Measurements from ENCODE around the gene RGS11.
"Not testable (repeated sequence)": the region's sequence is repeated elsewhere in the genome, so short reads cannot be mapped to it uniquely, and the experiment has no call there.

The RGS11 gene

DNA sequence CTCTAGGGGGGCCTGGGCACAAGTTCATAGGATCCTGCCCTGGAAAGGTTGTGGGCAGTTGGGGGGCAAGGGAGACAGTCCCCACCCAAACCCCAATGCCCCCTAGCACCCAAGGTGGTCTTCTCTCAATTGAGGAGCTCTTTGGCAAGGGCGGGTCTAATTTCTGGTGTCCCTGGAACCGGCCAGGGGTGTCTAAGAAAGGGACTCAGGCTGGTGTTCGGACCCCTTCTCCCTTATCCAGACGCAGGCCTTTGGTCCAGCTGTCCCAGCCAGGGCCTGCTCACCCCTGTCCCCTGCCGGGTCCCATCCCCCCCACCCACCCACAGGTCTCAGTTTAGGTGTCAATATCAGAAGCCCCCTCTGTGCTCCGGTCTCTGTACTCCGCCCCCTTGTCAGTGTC is 3.8 kb upstream of the RGS11 start:
- no peak for DNase-seq

DNA sequence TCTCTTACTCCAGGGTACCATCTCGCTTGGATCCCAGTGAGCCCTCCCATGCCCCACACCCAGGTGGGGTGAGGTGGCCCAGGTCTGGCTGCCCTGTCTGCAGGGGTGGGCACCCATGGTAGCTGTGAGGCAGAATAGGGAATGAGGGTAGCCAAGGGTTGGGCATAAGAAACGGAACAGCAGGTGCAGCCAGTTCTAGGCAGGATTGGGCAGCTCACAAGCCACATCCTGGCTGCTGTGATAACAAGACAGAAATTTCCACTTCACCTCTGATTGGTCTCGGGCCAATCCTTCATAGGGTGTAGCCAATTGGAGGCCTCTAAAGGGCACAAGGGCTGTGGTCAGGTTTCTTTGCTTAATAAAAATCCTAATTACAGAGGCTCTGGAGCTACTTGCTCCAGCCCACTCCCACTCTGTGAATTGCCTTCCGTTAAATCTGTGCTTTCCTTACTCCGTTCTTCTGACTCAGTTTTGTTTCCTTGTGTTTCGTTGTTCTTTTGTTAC is 3.2 kb upstream of the RGS11 start:
- DNase-seq: no peak

DNA sequence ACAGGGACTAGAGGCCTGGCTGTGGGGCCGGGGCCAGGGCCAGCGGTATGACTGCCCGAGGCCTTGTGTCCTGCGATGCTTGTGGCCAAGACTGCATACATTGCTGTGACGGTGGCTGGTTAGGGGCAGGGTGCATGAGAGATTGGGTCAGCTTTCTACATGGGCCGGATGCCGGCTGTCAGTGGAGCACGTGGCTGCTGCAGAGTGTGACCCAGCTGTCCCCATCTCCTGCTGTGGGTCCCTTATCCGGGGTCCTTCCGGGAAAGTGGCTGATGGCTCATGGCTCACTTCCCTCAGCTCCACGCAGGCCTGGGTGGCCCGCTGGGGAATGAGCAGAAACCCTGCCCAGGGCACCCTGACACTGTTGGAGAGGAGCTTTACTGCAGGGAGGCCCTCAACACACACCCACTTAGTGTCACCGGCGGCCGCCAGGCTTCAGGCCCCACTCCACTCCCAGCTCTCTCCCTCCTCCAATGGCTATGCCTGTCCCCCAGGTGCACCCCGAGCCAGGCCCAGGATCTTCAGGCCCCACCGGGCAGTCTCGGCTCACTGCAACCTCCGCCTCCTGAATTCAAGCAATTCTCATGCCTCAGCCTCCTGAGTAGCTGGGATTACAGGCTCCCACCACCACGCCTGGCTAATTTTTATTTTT is 808 bp upstream of the RGS11 start:
- no peak for DNase-seq

DNA sequence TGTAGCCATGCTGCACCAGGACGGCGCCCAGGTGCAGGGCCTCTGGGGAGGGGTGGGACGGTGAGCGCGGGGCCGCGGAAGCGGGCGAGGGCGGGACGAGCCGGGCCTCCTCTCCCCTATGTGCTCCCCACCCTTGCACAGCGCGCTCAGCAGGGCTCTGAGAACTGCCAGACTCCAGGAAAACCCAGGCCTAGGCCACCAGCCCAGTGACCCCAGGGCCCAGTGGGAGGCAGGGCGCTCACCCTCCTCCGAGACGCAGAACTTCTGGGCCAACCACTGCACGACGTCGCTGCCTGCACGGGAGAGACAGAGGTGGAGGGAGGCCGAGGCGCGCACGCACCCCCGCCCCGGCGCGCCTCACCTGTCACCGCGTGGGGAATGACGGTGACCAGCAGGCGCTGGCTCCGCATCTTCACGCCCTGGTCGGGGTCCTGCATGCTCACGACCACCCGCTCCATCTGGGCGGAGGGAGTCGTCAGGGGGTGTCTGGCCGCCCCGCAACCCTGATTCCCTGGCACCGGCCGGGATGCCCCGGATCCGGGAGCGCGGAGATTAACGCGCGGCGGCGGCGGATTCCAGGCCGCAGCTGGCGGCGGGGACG is 603 bp downstream of the RGS11 start:
- DNase-seq: no peak

DNA sequence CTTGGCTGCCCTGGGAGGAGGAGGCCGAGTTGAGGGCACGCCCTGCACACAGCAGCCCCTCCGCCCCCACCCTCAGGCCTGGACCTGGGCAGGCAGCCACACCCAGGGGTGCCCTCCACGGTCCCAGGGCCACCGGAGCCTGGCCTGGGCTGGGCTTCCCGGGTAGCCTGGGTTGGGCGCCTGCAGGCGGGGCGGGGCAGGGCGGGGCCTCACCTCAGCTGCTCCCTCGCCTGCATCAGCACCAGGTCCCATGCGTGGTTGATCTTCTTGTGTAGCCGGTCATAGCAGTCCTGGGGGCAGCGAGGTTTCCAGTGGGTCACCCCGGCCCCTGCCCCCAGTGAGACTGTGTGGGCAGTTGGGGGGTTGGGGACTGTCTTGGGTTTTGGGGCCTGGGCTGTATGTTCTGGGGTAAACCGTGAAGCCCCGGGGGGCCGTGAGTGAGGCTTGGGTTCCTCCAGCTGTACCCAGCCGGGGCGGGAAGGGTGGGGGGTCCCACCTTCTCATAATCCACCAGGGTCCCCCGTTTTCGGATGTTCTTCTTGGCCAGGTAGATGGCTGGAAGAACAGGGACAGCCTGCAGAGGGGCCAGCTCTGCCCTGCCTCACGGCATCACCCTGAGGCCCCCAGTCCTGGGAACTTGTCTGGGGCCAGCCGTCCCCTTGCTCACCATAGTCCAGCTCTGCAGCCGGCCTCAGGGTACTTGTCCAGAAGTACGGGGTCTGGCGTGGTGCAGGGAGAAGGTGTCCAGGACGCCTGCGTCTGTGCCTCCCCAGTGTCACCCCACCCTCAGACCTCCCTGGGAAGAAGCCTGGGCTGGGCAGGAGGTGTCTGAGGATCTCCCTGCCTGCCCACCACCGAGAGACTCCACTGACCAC is 2.0 kb downstream of the RGS11 start:
- no peak for DNase-seq

DNA sequence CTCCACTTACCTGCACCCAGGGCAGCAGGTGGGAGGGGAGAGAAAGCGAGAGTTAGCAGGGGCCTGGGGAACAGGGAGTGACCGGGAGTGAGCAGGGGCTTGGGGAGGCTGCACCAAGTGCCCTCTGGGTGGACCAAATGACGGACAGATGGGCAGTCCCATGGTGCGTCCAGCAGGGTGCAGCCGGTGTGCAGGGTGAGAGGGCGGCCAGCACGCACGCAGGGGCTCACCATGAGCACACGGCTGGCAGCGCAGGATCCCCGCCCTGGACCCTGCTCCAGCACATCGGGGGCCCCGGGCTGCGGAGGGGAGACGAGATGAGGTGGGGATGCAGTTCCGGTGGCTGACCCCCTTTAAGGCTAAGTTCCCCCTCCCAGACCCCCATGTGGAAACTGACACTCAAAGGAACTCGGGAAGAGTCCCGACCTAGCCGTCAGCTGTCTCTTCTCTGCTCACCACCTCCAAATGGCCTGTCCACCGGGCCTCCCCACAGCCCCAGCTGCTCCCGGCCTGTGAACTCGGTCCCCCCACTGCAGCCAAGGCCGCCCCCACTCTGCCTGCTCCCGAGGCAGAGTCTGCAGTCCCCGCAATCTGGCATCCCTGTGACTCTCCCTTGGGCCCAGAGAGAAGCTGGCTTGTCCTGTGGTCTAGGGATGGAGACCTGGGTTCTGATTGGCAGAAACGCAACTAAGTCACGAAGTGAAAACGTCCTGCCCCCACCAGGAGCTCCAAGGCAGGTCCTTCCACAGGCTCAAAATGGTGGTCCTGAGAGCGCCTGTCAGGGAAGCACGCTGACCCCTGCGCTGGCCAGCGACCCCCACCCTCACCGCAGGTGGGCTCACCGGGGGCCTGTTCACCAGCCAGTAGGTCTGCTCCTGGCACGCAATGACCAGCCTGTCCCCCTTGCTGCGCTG is 2.9 kb downstream of the RGS11 start:
- no peak for DNase-seq

DNA sequence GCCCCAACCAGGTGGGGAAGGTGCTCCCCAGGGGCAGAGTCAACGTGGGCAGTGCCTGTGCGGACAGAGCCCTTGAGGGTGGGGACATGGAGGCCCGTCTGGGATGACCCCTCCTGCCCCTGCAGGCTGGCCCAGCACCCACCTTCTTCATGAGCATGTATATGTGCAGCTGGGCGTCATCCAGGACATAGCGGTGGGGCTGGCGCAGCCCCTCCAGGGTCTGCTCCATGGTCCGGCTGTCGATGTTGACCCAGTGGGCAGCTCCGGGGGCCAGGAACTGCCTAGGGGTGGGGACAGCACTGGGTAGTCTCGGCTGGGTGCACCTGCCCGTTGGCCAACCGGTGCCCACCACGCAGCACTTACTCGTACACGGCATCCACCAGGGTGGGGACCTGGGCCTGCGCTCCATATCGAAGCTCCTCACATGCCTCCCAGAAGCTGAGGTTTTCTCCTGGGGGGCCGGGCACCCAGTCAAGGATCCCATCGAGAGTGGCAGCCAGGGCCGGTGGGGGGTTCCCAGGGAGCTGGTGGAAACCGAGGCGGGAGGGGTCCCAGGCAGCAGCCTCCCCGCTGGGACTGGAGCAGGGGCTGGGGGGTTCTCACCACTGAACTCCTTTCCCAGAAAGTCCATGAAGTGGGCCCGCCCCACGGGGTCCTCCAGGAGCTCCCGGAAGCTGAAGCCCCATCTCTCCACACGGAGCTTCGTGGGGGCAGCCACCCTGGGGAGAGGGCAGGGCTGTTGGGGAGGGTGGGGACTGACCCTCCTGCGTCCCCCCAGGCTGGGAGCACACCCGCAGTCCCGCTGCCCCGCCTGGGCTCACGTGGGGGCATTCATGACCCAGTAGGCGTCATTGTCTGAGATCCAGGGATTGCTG is 5.1 kb downstream of the RGS11 start:
- no peak for DNase-seq

DNA sequence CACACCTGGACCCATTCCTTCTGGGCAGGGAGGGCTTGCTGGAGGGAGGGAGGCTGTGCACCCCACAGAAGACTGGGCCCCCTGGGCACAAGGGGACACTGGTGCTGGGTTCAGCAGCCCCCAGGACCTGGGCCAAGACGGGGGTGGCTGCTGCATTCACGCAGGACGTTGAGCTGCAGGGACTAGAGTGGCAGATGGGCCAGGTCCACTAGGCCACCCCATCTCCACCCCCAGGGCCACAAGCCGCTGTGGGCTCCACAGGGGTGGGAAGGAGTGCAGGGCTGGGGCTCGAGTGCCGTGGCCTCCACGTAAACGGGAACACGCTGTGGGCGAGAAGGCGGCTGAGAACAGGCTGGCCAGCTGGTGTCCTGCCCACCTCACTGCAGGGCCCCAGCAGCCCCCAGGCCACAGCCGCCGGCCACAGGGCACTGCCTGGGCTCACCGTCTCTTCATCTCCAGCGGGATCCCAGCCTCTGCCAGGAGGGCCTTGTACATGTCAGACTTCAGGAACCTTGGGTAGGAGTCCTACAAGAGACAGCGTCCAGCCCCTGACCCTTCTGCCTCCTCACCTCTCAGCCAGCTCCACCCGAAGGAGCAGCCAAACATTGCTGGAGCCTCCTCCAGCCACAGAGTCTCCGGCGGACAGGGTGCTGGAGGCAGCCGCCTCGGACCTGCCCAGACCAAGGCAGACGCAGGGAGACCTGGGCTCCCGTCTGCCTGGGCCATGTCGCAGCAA is 6.5 kb downstream of the RGS11 start:
- DNase-seq: no peak

DNA sequence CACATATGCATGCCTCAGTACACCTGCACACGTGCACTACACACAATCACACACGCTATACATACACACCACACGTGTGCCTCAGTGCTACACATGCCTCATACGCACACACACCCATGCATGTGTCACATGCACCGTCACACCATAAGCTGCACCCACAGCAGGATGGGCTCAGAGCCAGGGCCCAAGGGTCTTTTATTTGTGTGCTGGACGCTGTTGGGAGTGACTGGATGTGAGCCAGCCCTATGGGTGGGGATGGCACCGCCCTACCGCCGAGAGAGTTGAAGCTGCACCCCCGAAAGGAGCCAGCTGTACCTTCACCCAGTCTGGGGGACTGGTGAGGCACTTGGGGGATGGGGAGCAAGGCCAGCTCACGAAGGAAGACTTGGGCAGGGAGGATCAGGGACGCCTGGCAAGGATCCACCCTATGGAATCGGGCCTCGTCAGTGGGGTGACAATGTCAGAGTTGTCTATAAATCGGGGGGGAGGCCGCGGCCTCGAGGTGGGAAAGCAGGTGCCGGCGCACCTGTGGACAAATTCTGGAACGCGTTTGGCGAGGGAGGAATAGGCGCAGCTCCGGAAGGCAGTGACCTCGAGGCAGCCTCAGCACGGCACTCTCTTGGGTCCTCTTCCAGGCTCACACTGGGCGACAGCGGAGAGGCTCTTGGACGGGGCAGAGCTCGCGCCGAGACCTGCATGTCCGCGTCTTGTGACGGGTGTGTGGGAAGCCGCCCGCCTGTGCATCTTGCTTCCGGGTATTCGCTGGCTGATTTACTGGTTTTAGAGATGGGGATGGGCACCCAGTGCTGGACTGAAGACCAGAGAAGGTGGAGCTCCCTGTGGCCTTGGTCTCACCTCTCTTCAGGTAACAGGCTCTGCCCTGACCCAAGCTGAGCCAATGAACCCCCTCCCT is 7.3 kb downstream of the RGS11 start:
- no peak for DNase-seq

DNA sequence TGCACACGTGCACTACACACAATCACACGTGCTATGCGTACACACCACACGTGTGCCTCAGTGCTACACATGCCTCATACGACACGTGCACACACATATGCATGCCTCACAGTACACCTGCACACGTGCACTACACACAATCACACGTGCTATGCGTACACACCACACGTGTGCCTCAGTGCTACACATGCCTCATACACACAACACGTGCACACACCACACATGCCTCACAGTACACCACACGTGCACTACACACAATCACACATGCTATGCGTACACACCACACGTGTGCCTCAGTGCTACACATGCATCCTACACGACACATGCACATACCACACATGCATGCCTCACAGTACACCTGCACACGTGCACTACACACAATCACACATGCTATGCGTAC is 8.2 kb downstream of the RGS11 start:
- DNase-seq: not testable (repeated sequence)

DNA sequence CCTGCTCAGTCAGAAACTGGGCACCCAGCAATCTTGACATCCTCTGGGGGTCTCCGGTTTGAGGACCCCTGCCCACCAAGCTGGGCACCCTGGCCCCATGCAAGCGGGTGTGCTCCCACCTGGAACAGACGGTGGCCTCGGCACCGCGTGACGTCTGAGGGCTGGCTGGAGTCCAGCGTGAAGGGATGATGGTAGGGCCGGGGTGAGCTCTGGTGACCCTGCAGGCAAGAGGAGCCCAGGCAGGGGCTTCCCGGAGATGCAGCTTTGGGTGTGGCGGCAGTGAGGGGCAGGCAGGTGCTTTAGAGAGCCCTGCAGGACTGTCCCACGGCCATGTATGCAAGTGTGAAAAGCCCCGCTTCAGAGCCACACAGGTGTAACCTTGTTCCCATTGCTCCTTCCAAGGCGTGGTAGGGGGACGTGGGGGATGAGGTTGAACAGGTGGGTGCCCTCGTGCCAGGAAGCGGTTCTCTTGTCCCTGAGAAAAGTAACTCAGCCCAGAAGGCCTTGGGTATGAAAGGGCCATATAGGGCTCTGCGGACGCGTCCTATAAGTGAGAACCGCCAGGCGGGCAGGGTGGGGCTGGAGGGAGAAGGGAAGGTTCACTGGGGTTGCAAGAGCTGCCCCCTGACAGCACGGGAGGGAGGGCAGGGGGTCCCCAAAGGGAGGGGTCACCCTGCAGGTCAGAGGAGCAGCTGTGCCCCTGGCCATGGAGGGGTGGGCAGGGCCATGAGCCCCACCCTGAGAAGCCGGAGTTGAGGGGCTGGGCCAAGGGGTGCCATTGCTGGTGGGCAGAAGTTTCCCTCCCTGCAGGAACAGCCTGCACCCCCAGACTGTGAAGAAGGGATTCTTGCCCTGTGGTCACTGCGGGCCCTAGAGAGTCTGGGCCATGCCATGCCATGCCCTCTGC is 9.2 kb downstream of the RGS11 start:
- DNase-seq: no peak

DNA sequence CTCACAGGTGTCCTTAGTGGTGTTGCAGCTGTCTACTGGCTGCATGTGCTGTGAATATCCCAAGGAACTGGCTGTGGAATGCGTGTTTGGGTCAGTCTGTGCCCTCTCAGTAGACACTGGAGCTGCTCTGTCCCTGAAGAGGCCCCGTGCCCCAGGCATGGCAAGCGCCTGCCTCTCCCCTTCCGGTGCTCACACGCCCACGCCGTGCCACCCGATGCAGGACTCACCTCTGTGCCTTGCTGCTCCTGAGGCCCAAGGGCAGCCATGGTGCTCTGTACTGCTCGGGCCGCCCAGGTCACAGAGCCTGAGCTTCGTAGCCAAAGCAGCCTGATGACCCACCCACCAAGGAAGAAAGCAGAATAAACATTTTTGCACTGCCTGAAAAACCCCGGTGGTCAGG is 10.0 kb downstream of the RGS11 start:
- DNase-seq: no peak

DNA sequence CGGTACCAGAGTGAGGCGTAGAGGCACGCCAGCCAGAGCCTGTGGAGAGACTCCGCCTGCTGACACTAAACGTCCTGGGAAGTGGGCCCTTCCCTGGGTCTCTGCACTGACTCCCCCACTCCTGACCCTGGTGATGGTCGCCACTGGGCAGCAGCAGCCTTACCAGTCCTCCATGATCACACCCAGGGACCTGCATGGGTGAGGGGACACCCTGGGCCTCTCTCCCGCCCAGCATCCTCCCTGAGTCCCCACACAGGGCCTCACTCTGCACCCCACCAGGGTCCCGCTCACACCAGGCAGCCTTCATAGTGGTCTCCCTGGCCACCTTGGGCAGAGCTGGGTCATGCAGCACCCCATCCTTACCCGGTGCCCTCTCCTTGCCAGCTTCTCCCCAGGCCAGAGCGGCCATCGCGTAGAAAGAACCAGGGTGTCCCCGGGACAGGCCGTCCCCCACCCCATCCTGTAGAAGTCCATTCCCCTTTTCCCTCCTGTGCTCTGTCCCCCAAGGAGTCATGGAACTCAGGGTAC is 10.7 kb downstream of the RGS11 start:
- no peak for DNase-seq

DNA sequence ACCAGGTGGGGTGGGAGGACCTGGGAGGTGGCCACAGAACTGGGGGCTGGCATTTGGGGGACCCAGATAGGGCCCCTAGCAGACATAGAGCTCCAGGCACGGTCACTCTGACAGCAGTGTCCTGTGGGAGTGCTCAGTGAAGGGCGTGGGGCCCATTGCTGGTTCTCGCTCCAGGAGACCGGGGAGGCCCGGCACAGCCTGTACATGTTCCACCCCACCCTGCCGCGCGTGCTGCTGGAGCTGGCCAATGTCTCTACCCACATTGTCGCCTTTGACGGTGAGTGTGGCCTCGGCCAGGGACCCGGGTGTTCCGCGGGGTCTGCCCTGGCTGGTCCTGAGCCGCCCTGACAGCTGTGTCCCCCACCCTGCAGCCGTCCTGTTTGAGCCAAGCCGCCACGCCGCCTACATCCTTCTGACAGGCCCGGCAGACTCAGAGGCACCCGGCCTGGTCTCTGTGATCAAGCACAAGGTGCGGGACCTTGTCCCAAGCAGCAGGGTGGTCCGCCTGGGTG is 11.2 kb downstream of the RGS11 start:
- no peak for DNase-seq

DNA sequence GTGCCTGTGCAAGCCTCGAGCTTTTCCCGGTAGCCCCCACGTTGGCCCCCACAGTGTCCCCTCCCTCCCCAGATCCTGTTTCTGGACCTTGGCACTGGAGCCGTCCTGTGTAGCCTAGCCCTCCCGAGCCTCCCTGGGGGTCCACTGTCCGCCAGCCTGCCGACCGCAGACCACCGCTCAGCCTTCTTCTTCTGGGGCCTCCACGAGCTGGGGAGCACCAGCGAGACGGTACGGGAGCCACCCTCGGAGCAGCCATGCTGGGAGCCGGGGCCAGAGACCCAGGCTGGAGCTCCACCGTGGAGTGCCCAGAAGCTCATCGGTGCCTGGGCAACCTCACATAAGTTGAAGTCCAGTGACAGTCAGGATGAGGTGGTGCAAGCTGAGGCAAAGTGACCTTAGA is 11.8 kb downstream of the RGS11 start:
- DNase-seq: no peak

DNA sequence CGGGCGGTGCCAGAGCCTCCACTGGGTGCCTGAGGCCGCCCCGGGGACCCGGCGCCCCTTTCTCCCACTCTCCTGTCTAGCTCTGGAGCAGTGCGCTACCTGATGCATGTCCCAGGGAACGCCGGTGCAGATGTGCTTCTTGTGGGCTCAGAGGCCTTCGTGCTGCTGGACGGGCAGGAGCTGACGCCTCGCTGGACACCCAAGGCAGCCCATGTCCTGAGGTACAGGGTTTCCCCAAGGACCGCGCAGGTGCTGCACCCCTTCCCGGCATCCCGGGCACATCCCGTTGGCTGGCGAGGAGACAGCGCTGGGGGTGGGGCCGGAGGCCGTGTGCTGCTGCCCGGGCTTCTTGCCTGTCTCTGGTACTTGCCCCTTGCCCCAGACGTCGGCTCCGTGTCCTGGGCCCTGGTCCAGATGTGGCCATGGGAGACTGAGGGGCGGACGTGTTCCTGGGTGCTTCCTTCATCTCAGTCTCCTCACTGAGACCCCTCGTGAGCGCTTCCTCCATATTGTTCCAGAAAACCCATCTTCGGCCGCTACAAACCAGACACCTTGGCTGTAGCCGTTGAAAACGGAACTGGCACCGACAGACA is 12.5 kb downstream of the RGS11 start:
- DNase-seq: no peak

DNA sequence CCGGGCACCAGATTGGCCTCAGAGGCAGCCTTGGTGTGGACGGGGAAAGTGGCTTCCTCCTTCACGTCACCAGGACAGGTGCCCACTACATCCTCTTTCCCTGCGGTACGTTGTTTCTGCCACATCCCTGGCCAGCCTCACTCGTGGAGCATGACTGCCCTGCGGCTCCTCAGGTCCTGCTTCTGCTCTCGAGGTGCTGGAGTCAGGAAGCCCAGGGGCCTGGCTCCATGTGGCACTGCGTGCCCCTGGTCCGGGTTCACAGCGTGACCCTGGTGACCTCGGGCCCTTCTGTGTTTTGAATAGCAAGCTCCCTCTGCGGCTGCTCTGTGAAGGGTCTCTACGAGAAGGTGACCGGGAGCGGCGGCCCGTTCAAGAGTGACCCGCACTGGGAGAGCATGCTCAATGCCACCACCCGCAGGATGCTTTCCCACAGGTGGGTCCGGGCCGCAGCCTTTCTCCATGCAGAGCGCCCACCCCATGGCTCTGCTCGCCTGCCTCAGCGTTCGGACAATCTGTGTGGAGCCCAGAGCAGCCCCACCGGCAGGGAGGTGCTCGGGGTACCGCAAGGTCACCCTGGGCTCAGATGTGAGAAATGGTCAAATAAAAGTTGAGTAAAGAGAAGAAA is 13.5 kb downstream of the RGS11 start:
- no peak for DNase-seq

Data from T-helper 9 cell (primary cell).